ENCODE measurements around the gene NKX6-1.

NKX6-1 gene

DNA sequence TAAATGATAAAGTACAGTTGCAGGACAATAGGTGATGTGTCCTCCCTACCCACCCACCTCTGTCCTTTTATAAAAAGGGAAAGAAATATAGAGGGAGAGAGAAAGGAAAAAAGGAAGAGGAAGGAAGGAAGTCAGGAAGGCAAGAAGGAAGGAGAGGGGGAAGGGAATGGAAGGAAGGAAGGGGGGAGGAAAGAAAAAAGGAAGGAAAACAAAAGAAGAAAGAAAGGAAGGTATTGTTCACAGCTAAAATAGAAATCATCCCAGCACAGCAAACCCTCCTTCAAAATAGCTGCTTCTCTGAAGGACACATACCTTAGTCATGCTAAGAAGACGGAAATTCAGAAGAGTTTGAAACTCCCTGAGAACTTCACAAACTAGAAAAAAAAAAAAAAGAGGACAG lies 8.4 kb downstream of the NKX6-1 start:
- Mint-ChIP-seq H3K4me3 (no peak overlapping the region), H3K9me3 (no peaks in the 10 kb centered on the region), H3K36me3 (ENCODE audit: low read depth) (no peaks in the 10 kb centered on the region), H3K27me3 (ENCODE audit: low read depth, poor library complexity) (peaks cover 97% of the 10 kb centered on the region), H3K27ac (no peak overlapping the region), H3K4me1 (peaks cover 28% of the 10 kb centered on the region)
- DNase-seq = no peak
- TF ChIP-seq, protein P1, sequence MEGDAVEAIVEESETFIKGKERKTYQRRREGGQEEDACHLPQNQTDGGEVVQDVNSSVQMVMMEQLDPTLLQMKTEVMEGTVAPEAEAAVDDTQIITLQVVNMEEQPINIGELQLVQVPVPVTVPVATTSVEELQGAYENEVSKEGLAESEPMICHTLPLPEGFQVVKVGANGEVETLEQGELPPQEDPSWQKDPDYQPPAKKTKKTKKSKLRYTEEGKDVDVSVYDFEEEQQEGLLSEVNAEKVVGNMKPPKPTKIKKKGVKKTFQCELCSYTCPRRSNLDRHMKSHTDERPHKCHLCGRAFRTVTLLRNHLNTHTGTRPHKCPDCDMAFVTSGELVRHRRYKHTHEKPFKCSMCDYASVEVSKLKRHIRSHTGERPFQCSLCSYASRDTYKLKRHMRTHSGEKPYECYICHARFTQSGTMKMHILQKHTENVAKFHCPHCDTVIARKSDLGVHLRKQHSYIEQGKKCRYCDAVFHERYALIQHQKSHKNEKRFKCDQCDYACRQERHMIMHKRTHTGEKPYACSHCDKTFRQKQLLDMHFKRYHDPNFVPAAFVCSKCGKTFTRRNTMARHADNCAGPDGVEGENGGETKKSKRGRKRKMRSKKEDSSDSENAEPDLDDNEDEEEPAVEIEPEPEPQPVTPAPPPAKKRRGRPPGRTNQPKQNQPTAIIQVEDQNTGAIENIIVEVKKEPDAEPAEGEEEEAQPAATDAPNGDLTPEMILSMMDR (IDR thresholded peaks at IDR 0.05) = no peak

DNA sequence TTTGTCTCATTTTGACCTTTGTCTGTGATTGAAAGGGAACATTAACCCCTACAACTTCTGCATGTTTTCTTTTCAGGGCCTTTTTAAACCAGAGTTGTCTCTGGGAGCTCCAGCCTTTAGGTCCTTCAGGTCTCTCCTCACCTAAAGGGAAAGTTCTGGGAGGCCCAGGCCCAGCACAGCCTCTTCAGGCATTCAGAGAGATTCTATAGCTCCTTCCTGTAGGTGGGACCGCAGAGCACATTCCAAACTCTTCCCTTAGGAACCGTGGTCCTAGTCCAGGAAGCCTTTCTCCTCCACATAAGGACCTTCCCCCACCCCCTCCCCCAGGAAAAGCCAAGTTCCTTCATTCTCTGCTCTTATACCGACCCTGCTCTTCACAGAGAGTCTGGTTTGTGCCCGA lies 14.9 kb downstream of the NKX6-1 start:
- DNase-seq = no peak
- TF ChIP-seq, protein P1 (IDR thresholded peaks at IDR 0.05) = no peak
- Mint-ChIP-seq H3K27ac (no peak overlapping the region), H3K4me3 (no peak overlapping the region), H3K27me3 (ENCODE audit: low read depth, poor library complexity) (peaks cover 97% of the 10 kb centered on the region), H3K36me3 (ENCODE audit: low read depth) (no peaks in the 10 kb centered on the region), H3K4me1 (peaks cover 32% of the 10 kb centered on the region), H3K9me3 (peaks cover 8% of the 10 kb centered on the region)

DNA sequence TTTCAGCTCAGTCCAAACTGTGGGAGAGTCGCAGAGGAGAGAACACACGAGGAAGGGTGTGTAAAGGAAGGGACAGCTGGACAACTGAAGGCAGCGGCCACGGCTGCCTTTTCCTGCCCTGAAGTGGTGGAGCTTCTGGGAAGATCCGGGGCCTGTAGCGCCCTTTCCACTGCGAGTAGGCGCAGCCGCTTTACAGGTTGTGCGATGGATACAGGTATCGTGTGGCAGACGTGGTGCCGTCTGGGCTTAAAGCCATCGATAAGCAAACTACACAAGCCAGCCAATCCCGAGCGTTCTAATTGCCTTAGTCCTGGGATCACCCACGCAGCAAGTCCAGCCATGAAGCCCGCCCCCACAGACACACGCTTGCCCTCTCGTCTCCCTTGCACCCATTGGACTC lies 15.4 kb downstream of the NKX6-1 start:
- no peak for DNase-seq
- Mint-ChIP-seq H3K4me1 (peaks cover 32% of the 10 kb centered on the region), H3K36me3 (ENCODE audit: low read depth) (no peaks in the 10 kb centered on the region), H3K4me3 (no peak overlapping the region), H3K27me3 (ENCODE audit: low read depth, poor library complexity) (peaks cover 98% of the 10 kb centered on the region), H3K9me3 (peaks cover 8% of the 10 kb centered on the region), H3K27ac (no peak overlapping the region)
- TF ChIP-seq, protein P1 (IDR thresholded peaks at IDR 0.05) = no peak

DNA sequence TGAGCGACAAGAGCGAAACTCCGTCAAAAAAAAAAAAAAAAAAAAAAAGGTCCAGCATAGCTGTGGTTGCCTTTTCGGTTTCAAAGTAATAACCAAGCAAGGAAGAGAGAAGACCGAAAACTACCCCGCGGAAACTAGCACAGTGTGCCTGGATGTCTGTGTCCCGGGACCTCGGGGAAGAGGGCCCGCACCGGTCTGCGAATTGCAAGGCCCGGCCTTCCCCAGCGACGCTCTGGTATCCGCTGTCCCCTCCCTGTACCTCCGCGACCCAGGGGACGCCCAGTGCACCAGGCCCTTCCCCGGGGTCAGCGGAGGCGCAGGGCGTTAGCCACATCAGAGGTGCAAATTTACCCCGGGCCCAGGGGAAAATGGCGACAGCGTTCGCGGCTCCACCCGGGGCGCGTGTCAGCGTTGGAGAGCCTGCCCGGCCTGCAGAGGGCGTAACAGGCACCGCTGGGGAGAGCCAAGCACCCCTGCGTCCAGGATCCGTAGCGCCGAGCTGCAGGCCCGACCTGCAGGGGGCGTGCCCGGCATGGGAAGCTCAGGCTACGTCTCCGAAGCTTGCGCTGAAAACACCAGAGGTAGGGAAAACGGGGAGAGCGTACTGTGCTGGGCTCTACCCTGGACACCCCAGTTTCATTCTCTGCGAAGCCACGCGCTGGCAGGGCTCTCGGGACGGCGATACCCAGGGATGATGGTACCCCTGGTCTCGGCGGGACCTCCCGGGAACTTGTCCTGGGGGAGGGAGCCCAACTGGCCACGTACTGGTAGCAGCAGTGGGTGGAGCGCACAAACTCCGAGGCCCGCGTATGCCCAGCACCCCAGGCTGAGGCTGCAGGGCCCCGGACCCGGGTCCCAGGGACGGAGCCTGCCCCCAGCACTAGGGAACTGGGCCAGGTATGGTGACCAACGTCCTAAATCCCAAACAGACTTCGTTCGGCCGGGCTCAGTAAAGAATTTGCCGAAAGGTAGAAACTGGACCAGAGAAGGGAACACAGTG lies 16.2 kb downstream of the NKX6-1 start:
- Mint-ChIP-seq H3K9me3 (peaks cover 8% of the 10 kb centered on the region), H3K36me3 (ENCODE audit: low read depth) (no peaks in the 10 kb centered on the region), H3K27ac (no peak overlapping the region), H3K4me3 (no peak overlapping the region), H3K27me3 (ENCODE audit: low read depth, poor library complexity) (peaks cover 92% of the 10 kb centered on the region), H3K4me1 (peaks cover 32% of the 10 kb centered on the region)
- TF ChIP-seq, protein P1 (IDR thresholded peaks at IDR 0.05) = peak; percentile 56
- DNase-seq = no peak

DNA sequence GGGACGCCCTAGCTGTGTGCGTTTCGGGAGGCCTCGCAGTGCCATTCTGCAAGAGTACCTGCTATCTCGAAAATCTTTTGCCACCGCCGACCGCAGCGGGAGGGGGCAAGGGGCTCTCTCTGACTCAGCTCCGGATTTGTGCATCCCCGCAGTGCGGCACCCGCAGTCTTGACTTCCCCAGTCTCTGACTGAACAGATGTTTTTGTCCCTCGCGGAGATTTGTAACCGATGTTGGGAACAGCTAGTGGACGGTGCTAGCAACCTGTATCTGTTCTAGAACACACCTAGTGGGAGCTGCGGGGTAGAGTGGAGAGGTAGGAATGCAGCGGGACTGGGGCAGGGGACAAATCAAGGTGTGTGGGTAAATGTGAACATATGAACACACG lies 17.2 kb downstream of the NKX6-1 start:
- Mint-ChIP-seq H3K27me3 (ENCODE audit: low read depth, poor library complexity) (peaks cover 84% of the 10 kb centered on the region), H3K4me1 (peaks cover 32% of the 10 kb centered on the region), H3K36me3 (ENCODE audit: low read depth) (no peaks in the 10 kb centered on the region), H3K27ac (no peak overlapping the region), H3K9me3 (peaks cover 8% of the 10 kb centered on the region), H3K4me3 (peak overlapping the region; percentile 75)
- no peak for DNase-seq
- TF ChIP-seq, protein P1 (IDR thresholded peaks at IDR 0.05) = no peak
